Right atrium auricular region (tissue), 2 donors: ENCODE measurements around the gene C4orf54. TPM values are rescaled to one million over a fixed set of nuclear protein-coding genes. Genes with fewer than 3 reads are reported as not detected.

Experiments
- DNase-seq: peaks from one replicate; pipeline ENCODE4 v3.0.0-alpha.2; 2019; ENCODE audit warnings: low spot score
- H3K27ac ChIP-seq, 2 donors: fragments of 200-600 bp; sonication (generic); 1 replicate in 1 of 2; 2 replicates in 1 of 2; pipeline ENCODE4 v1.5.1; 2016 to 2019
- H3K27me3 ChIP-seq, 2 donors: fragments of 200-600 bp; sonication (generic); one replicate each; pipeline versions ENCODE4 v1.5.1 to v1.6.0; 2017 to 2019
- H3K36me3 ChIP-seq: fragments of 200-600 bp; sonication (generic); one replicate; pipeline ENCODE4 v1.5.1; 2016
- H3K4me1 ChIP-seq, 2 donors: fragments of 200-600 bp; sonication (generic); one replicate each; pipeline versions ENCODE4 v1.5.1 to v1.6.0; 2017 to 2019
- H3K4me3 ChIP-seq, 2 donors: fragments of 200-600 bp; sonication (generic); 1 replicate in 1 of 2; 2 replicates in 1 of 2; pipeline ENCODE4 v1.5.1; 2017 to 2019; ENCODE audit warnings: mild to moderate bottlenecking in 1 of 2, moderate library complexity in 1 of 2
- H3K9me3 ChIP-seq, 2 donors: fragments of 200-600 bp; sonication (generic); one replicate each; pipeline ENCODE4 v1.5.1; 2019
- CTCF ChIP-seq, 2 donors: fragments of 200-600 bp; sonication (generic); IDR thresholded peaks; one replicate each; pipeline ENCODE4 v1.5.1; 2019; ENCODE audit warnings: antibody characterized with exemption in 2 of 2
- total RNA-seq, 2 donors: library from RNA; depleted of rRNA; stranded (reverse); fragments of >200 nt; gene quantifications; one replicate each; pipeline ENCODE4 v1.1.0, GENCODE V29; 2016

Gene C4orf54
- total RNA-seq, 2 donors from 2014 or later: 1.2 to 23.6 TPM

- TF ChIP-seq CTCF (IDR thresholded peaks at IDR 0.05): no peak
- peak overlapping the region in 1 of 2 donors; percentile 25 for H3K27ac ChIP-seq
- H3K9me3 ChIP-seq: peaks cover 0 to 29% of the 10 kb centered on the region in 2 donors
Observed at GRCh38 chr4:99670409-99671073, 12.9 kb upstream of the C4orf54 start.

GRCh38 chr4:99669084-99669483 lies 11.5 kb upstream of the C4orf54 start:
- Histone ChIP-seq H3K4me1 (peaks cover 0 to 10% of the 10 kb centered on the region in 2 donors), H3K4me3 (no peak overlapping the region), H3K27me3 (no peaks in the 10 kb centered on the region), H3K36me3 (no peaks in the 10 kb centered on the region), H3K9me3 (peaks cover 0 to 25% of the 10 kb centered on the region in 2 donors), H3K27ac (peak overlapping the region in 1 of 2 donors; percentile 44)
- DNase-seq: no peak
- TF ChIP-seq CTCF (IDR thresholded peaks at IDR 0.05): no peak

More at GRCh38 chr4:99670409-99671073, 12.9 kb upstream of the C4orf54 start:
- Histone ChIP-seq H3K4me3 (no peak overlapping the region), H3K4me1 (peaks cover 0 to 10% of the 10 kb centered on the region in 2 donors), H3K27me3 (no peaks in the 10 kb centered on the region), H3K36me3 (no peaks in the 10 kb centered on the region)
- no peak for DNase-seq

GRCh38 chr4:99668472-99668871 lies 10.8 kb upstream of the C4orf54 start:
- TF ChIP-seq CTCF (IDR thresholded peaks at IDR 0.05): no peak
- Histone ChIP-seq H3K9me3 (peaks cover 0 to 19% of the 10 kb centered on the region in 2 donors), H3K4me3 (no peak overlapping the region), H3K4me1 (peaks cover 0 to 10% of the 10 kb centered on the region in 2 donors), H3K36me3 (no peaks in the 10 kb centered on the region), H3K27ac (peak overlapping the region in 1 of 2 donors; percentile 44), H3K27me3 (no peaks in the 10 kb centered on the region)
- no peak for DNase-seq

GRCh38 chr4:99665983-99666382 lies 8.4 kb upstream of the C4orf54 start:
- TF ChIP-seq CTCF (IDR thresholded peaks at IDR 0.05): no peak
- peak overlapping the region in 1 of 2 donors; percentile 19 for H3K27ac ChIP-seq
- H3K4me1 ChIP-seq: peaks cover 0 to 8% of the 10 kb centered on the region in 2 donors
- no peaks in the 10 kb centered on the region for H3K36me3 ChIP-seq
- DNase-seq: no peak
- H3K27me3 ChIP-seq: no peaks in the 10 kb centered on the region
- H3K9me3 ChIP-seq: no peaks in the 10 kb centered on the region
- H3K4me3 ChIP-seq: no peak overlapping the region

- Histone ChIP-seq H3K27ac (peak overlapping the region in 1 of 2 donors; percentile 19), H3K36me3 (no peaks in the 10 kb centered on the region), H3K27me3 (no peaks in the 10 kb centered on the region), H3K4me3 (no peak overlapping the region), H3K4me1 (peaks cover 0 to under 1% of the 10 kb centered on the region in 2 donors), H3K9me3 (no peaks in the 10 kb centered on the region)
- TF ChIP-seq CTCF (IDR thresholded peaks at IDR 0.05): no peak
- no peak for DNase-seq
Observed at GRCh38 chr4:99664716-99665115, 7.1 kb upstream of the C4orf54 start.
